SU-DHL-6 (cell line): ENCODE data around the gene CTDSP1.

Experiments used
- H2AFZ ChIP-seq: fragments of 200-600 bp; sonication (generic); 2 replicates; pipeline ENCODE4 v1.6.1; 2014; ENCODE audit warnings: low read depth, mild to moderate bottlenecking, moderate library complexity, mixed read lengths, antibody characterized with exemption, low read length; ENCODE audit not compliant: severe bottlenecking
- H3F3A ChIP-seq: fragments of 200-600 bp; shearing (Covaris generic); 2 replicates; pipeline ENCODE4 v1.6.0; 2016; ENCODE audit warnings: antibody characterized with exemption, mild to moderate bottlenecking; ENCODE audit not compliant: insufficient read depth
- H3K27ac ChIP-seq: fragments of 200-600 bp; sonication (generic); 2 replicates; pipeline ENCODE4 v1.5.1; 2016; ENCODE audit warnings: low read depth, mild to moderate bottlenecking, low read length, moderate library complexity, mixed read lengths
- H3K27me3 ChIP-seq: fragments of 200-600 bp; sonication (generic), shearing (Covaris generic); 2 replicates; pipeline ENCODE4 v1.6.0; 2014; ENCODE audit warnings: mild to moderate bottlenecking, low read length
- H3K36me3 ChIP-seq: fragments of 200-600 bp; sonication (generic); 2 replicates; pipeline ENCODE4 v1.6.1; 2014; ENCODE audit warnings: mild to moderate bottlenecking, low read length, mixed read lengths
- H3K4me2 ChIP-seq: fragments of 300-600, 200-600 bp; shearing (Covaris generic), sonication (generic); 2 replicates; pipeline ENCODE4 v1.6.0; 2014; ENCODE audit warnings: low read length, low read depth, mild to moderate bottlenecking; ENCODE audit not compliant: poor library complexity, severe bottlenecking
- H3K4me3 ChIP-seq: fragments of 200-600 bp; sonication (generic); 2 replicates; pipeline ENCODE4 v1.5.1; 2014; ENCODE audit warnings: antibody characterized with exemption, low read length, mild to moderate bottlenecking, mixed read lengths; ENCODE audit not compliant: insufficient read depth, poor library complexity, severe bottlenecking
- H3K79me2 ChIP-seq: fragments of 200-600 bp; sonication (generic); 2 replicates; pipeline ENCODE4 v1.6.1; 2014; ENCODE audit warnings: mild to moderate bottlenecking, low read length, moderate library complexity; ENCODE audit not compliant: insufficient read depth
- H3K9ac ChIP-seq: fragments of 200-600 bp; sonication (generic); 2 replicates; pipeline ENCODE4 v1.7.0; 2014; ENCODE audit warnings: mild to moderate bottlenecking, low read length
- H3K9me2 ChIP-seq: fragments of 200-600 bp; sonication (generic); replicated peaks from 2 replicates; pipeline ENCODE4 v1.6.1; 2014; ENCODE audit warnings: low read length; ENCODE audit not compliant: insufficient read depth
- H3K9me3 ChIP-seq: fragments of 200-600 bp; sonication (generic); 2 replicates; pipeline ENCODE4 v1.6.1; 2014; ENCODE audit warnings: low read length, mixed read lengths; ENCODE audit not compliant: insufficient read depth
- H4K20me1 ChIP-seq: fragments of 200-600 bp; sonication (generic); 2 replicates; pipeline ENCODE4 v1.6.1; 2014; ENCODE audit warnings: low read depth, mild to moderate bottlenecking, antibody characterized with exemption, low read length, moderate library complexity, mixed read lengths
- EZH2phosphoT487 ChIP-seq: fragments of 200-600 bp; sonication (generic), shearing (Covaris generic); conservative IDR thresholded peaks from 2 replicates; pipeline ENCODE4 v1.6.1; 2018; ENCODE audit warnings: mild to moderate bottlenecking, antibody characterized with exemption, low read length, moderate library complexity, mixed read lengths
- TF ChIP-seq, protein P1 (sequence below): fragments of 200-600 bp; sonication (generic); IDR thresholded peaks from one replicate; pipeline ENCODE4 v1.5.1; 2017; ENCODE audit warnings: antibody characterized with exemption, mild to moderate bottlenecking, low read length, moderate library complexity; ENCODE audit not compliant: insufficient read depth, poor library complexity, severe bottlenecking

CTDSP1 gene

DNA sequence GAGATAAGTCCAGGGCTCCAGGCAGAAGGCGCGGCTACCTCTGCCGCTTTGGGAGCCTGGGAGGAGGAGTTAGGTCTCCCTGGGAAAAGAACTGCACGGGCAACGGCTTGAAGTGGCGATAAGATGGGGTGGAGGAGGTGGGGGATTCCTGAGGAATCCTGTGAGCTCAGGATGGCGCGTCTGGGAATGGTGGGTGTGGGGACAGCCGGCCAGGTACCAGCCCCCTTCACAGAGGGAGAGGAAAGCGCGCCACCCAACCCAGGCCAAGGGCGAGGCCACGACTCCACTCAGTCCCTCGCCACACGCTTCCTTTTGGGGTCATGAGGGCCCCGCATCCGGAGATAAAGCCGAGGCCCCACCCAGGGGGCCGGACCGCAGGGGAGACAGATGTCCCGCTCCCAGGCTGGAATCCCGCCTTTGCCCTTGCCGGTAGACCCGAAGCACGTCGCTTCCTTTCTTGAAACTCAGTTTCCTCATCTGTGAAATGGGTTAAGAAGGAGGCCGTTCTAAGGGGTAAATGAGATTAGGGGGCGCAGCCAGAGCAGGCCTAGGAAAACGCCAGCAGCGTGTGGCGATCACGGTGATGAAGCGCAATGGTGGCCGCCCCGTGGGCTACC is 1.7 kb upstream of the CTDSP1 start:
- TF ChIP-seq, protein P1, sequence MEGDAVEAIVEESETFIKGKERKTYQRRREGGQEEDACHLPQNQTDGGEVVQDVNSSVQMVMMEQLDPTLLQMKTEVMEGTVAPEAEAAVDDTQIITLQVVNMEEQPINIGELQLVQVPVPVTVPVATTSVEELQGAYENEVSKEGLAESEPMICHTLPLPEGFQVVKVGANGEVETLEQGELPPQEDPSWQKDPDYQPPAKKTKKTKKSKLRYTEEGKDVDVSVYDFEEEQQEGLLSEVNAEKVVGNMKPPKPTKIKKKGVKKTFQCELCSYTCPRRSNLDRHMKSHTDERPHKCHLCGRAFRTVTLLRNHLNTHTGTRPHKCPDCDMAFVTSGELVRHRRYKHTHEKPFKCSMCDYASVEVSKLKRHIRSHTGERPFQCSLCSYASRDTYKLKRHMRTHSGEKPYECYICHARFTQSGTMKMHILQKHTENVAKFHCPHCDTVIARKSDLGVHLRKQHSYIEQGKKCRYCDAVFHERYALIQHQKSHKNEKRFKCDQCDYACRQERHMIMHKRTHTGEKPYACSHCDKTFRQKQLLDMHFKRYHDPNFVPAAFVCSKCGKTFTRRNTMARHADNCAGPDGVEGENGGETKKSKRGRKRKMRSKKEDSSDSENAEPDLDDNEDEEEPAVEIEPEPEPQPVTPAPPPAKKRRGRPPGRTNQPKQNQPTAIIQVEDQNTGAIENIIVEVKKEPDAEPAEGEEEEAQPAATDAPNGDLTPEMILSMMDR = no peak
- no peak for TF ChIP-seq EZH2phosphoT487
- Histone ChIP-seq H3K9ac (no peak overlapping the region), H3K9me2 (no peaks in the 10 kb centered on the region), H4K20me1 (no peaks in the 10 kb centered on the region), H3K27me3 (no peaks in the 10 kb centered on the region), H3K4me3 (no peak overlapping the region), H3K79me2 (peaks cover 11% of the 10 kb centered on the region; the same call in 1 of the 2 replicates), H3K27ac (no peak overlapping the region), H3F3A (no peaks in the 10 kb centered on the region), H2AFZ (no peak overlapping the region), H3K4me2 (no peak overlapping the region), H3K9me3 (no peaks in the 10 kb centered on the region), H3K36me3 (no peaks in the 10 kb centered on the region)

DNA sequence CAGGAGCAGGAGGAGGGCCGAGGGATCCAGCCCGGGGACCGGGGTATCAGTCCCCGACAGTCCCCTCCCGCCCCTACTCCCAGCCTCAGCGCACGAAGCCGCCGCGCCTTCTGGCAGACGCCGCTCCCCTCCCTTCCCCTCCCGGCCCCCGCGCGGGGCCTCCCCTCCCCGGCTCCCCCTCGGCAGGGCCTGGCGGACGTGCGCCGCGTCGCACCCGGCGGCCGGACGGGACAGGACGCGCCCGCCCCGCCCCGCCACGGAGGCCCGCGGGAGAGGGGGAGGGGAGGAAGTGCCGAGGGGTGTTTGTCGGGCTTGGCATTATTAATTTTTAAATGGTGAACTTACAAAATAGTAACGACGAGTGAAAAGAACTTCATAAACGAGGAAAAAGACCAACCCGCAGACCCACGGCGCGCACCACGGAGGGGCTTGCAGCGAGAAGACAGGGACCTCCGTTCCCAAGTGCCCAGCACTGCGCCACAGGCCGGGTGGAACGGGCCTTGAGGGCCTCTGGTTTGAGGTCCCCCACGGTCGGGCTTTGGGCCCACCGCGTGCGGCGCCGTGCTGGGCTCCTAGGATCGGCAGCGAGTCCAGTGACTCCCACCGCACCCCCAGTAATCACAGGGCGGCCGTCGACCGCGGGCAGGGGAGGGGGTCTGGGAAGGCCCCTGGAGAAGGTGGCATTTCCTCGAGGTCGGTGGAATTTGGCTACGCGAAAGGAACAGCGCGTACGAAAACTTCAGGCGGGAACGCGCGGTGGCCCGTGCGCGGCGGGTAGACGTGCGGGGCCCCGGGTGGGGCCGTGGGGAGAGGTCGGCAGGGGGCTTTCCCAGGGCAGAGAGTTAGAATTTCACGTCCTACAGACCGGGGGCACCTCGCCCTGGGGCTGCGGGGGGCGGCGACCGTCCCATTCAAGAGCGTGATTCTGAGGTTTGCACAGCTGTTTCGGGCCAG is 954 bp upstream of the CTDSP1 start:
- peaks cover 11% of the 10 kb centered on the region; the same call in 1 of the 2 replicates for H3K79me2 ChIP-seq
- H3K4me3 ChIP-seq = peak overlapping the region; percentile 23
- peak overlapping the region; percentile 62 for H2AFZ ChIP-seq
- no peaks in the 10 kb centered on the region for H3K27me3 ChIP-seq
- no peaks in the 10 kb centered on the region for H4K20me1 ChIP-seq
- H3K9me2 ChIP-seq = no peaks in the 10 kb centered on the region
- no peak for TF ChIP-seq EZH2phosphoT487
- TF ChIP-seq, protein P1 = no peak
- peak overlapping the region; percentile 42 for H3K4me2 ChIP-seq
- H3F3A ChIP-seq = no peaks in the 10 kb centered on the region
- peak overlapping the region; percentile 96 for H3K9ac ChIP-seq
- H3K9me3 ChIP-seq = no peaks in the 10 kb centered on the region
- H3K36me3 ChIP-seq = no peaks in the 10 kb centered on the region
- no peak overlapping the region for H3K27ac ChIP-seq

DNA sequence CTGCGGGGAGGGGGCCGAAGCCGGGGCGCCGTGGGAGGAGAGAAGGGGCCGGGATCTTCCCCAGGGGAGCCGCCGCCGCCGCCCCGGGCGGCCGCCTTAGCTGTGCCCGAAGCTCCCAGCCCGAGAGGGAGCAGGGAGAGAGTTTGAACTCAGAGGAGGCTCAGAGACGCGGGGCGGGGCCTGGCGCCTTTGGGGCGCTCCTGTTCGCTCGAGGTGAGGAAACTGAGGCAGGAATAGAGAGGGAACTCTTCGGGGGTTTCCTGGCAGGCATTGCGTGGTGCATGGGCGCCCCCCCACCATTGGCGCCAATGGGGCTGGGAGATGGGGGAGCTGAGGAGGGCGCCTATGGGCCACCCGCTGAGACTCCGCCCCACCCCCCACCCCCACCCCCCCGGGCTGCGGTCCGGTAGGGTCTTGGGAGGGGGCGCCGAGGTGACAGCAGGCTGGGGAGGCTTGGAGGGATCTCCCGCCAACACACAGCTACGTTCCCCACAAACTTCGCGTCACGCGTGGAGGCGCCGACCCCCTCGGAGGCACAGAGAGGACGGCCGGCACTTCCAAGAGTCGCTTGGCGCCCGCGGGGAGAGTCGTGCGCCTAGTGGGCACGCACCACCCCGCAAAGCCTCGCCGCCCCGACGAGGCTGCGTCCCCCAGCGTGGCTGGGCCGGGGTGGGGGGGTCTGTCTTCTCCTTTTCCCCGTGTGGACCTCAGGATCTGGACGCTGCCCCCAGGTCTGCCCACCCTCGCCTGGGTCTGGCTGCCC is 680 bp downstream of the CTDSP1 start:
- H3K4me2 ChIP-seq = peak overlapping the region; percentile 63
- peak overlapping the region; percentile 96 for H3K9ac ChIP-seq
- H3K9me2 ChIP-seq = no peaks in the 10 kb centered on the region
- no peaks in the 10 kb centered on the region for H3K9me3 ChIP-seq
- H3K36me3 ChIP-seq = no peaks in the 10 kb centered on the region
- H3K27me3 ChIP-seq = no peaks in the 10 kb centered on the region
- peak overlapping the region; percentile 95 for H3K4me3 ChIP-seq
- H3K27ac ChIP-seq = peak overlapping the region; percentile 70
- H4K20me1 ChIP-seq = no peaks in the 10 kb centered on the region
- peaks cover 7% of the 10 kb centered on the region for H3F3A ChIP-seq
- peaks cover 11% of the 10 kb centered on the region; the same call in 1 of the 2 replicates for H3K79me2 ChIP-seq
- H2AFZ ChIP-seq = peak overlapping the region; percentile 67
- no peak for TF ChIP-seq EZH2phosphoT487
- TF ChIP-seq, protein P1 = no peak
